HCT116 (cell line): Measurements from ENCODE around the gene CCR6. TPM values are rescaled to one million over a fixed set of nuclear protein-coding genes. Genes with fewer than 3 reads are reported as not detected.
"Not testable (repeated sequence)": the region's sequence is repeated elsewhere in the genome, so short reads cannot be mapped to it uniquely, and the experiment has no call there.

Experiments used
- ATAC-seq: fragments of 200-7000 bp; cut with Tn5 transposase; 2 replicates; pipeline ENCODE4 v1.9.1; 2020; ENCODE audit warnings: mild to moderate bottlenecking, moderate library complexity
- BruUV-seq: library from RNA; stranded (reverse); fragments of 400-500 nt; replicated peaks from 2 replicates; lab custom pipeline; 2021; lab: Mats Ljungman, UMichigan
- CTCF ChIA-PET: fragments of 300-600 bp; sonication (Branson Sonifier 250); formaldehyde crosslinking; loops from one replicate; lab custom pipeline; 2021; ENCODE audit warnings: antibody characterized with exemption; lab: Charles Lee
- POLR2A ChIA-PET: fragments of 300-600, 350-600 bp; sonication (Branson Sonifier 250); formaldehyde crosslinking; loops from one replicate; lab custom pipeline; 2021; ENCODE audit warnings: antibody characterized with exemption; lab: Charles Lee
- RAD21 ChIA-PET, 2 experiments: fragments of 300-600 bp; sonication (Branson Sonifier 250); formaldehyde crosslinking; loops; one replicate each; lab custom pipeline; 2023; ENCODE audit warnings: low total read pairs in 2 of 2; ENCODE audit not compliant: uncharacterized antibody in 2 of 2, unreplicated experiment in 2 of 2, low non-redundant PET in 1 of 2; lab: Charles Lee
- DNase-seq: peaks from one replicate; pipeline ENCODE4 v3.0.0-alpha.2; 2010; ENCODE audit warnings: low read depth, low spot score
- H2AFZ ChIP-seq: fragments of 200-600 bp; shearing (Covaris generic), sonication (generic); 2 replicates; pipeline ENCODE4 v1.6.1; 2017; ENCODE audit warnings: low read depth, mixed run types, mixed read lengths, antibody characterized with exemption, low read length; ENCODE audit not compliant: poor library complexity, severe bottlenecking
- H3K27ac ChIP-seq: 2 replicates; pipeline ENCODE4 v1.5.1; 2012; ENCODE audit warnings: low read depth, low read length
- H3K27me3 ChIP-seq: fragments of 200-600 bp; sonication (generic); 2 replicates; pipeline ENCODE4 v1.6.1; 2016; ENCODE audit warnings: mixed run types, low read length, mixed read lengths; ENCODE audit not compliant: insufficient read depth
- H3K36me3 ChIP-seq, 2 experiments: fragments of 200-500 bp in 1 of 2; fragments of 200-600 bp in 1 of 2; sonication (Bioruptor generic) in 1 of 2; sonication (generic) in 1 of 2; 2 replicates each; pipeline versions ENCODE4 v1.5.1 to v1.6.1; 2014 to 2016; ENCODE audit warnings: low read length in 2 of 2, inconsistent platforms in 1 of 2, mixed read lengths in 1 of 2, mixed run types in 1 of 2; ENCODE audit not compliant: insufficient read depth in 2 of 2, control insufficient read depth in 1 of 2
- H3K4me1 ChIP-seq, 2 experiments: fragments of 200-600 bp in 1 of 2; sonication (generic) in 1 of 2; 2 replicates each; pipeline versions ENCODE4 v1.5.1 to v1.6.1; 2012 to 2017; ENCODE audit warnings: low read length in 2 of 2, inconsistent platforms in 1 of 2, mild to moderate bottlenecking in 1 of 2, mixed read lengths in 1 of 2, mixed run types in 1 of 2, moderate library complexity in 1 of 2; ENCODE audit not compliant: insufficient read depth in 2 of 2, control insufficient read depth in 1 of 2
- H3K4me2 ChIP-seq: fragments of 200-600 bp; sonication (generic); 2 replicates; pipeline ENCODE4 v1.6.1; 2017; ENCODE audit warnings: mixed run types, low read length, mixed read lengths
- H3K4me3 ChIP-seq, 2 experiments: fragments of 200-600 bp in 1 of 2; sonication (generic) in 1 of 2; replicated peaks in 1 of 2; 2 replicates each; pipeline ENCODE4 v1.5.1; 2011 to 2016; ENCODE audit warnings: low read length in 2 of 2, control low read depth in 1 of 2, low read depth in 1 of 2, mild to moderate bottlenecking in 1 of 2, mixed read lengths in 1 of 2, mixed run types in 1 of 2
- H3K79me2 ChIP-seq: fragments of 200-600 bp; sonication (generic); 2 replicates; pipeline ENCODE4 v1.6.1; 2017; ENCODE audit warnings: mild to moderate bottlenecking, mixed run types, low read length, moderate library complexity, mixed read lengths; ENCODE audit not compliant: insufficient read depth
- H3K9ac ChIP-seq: fragments of 200-600 bp; sonication (generic); 2 replicates; pipeline ENCODE4 v1.6.1; 2016; ENCODE audit warnings: low read length, mixed read lengths
- H3K9me2 ChIP-seq: fragments of 200-600 bp; sonication (generic), shearing (Covaris generic); 2 replicates; pipeline ENCODE4 v1.6.1; 2017; ENCODE audit warnings: mixed run types, mild to moderate bottlenecking, moderate library complexity; ENCODE audit not compliant: insufficient read depth
- H3K9me3 ChIP-seq, 2 experiments: fragments of 200-500 bp in 1 of 2; fragments of 200-600 bp in 1 of 2; sonication (Bioruptor generic) in 1 of 2; sonication (generic) in 1 of 2; 2 replicates each; pipeline ENCODE4 v1.6.1; 2014 to 2017; ENCODE audit warnings: low read length in 2 of 2, mixed read lengths in 2 of 2, inconsistent platforms in 1 of 2, low read depth in 1 of 2, mild to moderate bottlenecking in 1 of 2, mixed run types in 1 of 2, moderate library complexity in 1 of 2; ENCODE audit not compliant: control insufficient read depth in 1 of 2, insufficient read depth in 1 of 2
- H4K20me1 ChIP-seq: fragments of 200-600 bp; sonication (generic), shearing (Covaris generic); 2 replicates; pipeline ENCODE4 v1.6.1; 2017; ENCODE audit warnings: mixed run types, mild to moderate bottlenecking, moderate library complexity; ENCODE audit not compliant: insufficient read depth
- intact Hi-C: fragments of 100-400 bp; cut with micrococcal nuclease; formaldehyde crosslinking; loops from 2 replicates; pipeline ENCODE4 v1.10.0; 2022
- total RNA-seq: library from RNA; stranded (reverse); gene quantifications from one replicate; pipeline ENCODE4 v1.2.1, GENCODE V29; 2021; ENCODE audit not compliant: unreplicated experiment

The CCR6 gene
- total RNA-seq, 1 experiment from 2014 or later, result not detected

DNA sequence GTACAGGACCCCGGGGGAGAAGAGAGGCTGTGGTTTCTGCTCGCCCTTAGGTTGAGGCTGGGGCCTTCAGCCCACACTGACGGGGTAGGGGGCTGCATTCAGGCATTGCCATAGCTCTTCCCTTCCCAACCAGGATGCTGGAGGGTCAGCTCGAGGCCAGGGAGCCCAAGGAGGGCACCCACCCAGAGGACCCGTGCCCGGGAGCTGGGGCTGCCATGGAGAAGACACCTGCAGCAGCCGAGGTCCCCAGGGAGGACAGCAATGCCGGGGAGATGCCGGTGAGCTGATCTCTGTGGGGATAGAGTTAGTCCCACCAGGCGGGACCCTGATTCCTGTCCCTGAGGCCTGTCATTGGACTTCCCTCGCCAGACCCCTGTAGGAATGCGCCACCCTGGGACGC is 49.1 kb downstream of the CCR6 start:
- H3K4me2 ChIP-seq, H2AFZ ChIP-seq, CTCF ChIA-PET, H3K4me3 ChIP-seq, DNase-seq, H3K79me2 ChIP-seq, ATAC-seq, H3K36me3 ChIP-seq, H3K27ac ChIP-seq, H3K9ac ChIP-seq, intact Hi-C loops, H3K4me1 ChIP-seq, H3K27me3 ChIP-seq, H4K20me1 ChIP-seq, BruUV-seq, H3K9me2 ChIP-seq, POLR2A ChIA-PET, RAD21 ChIA-PET, H3K9me3 ChIP-seq: not testable (repeated sequence)

DNA sequence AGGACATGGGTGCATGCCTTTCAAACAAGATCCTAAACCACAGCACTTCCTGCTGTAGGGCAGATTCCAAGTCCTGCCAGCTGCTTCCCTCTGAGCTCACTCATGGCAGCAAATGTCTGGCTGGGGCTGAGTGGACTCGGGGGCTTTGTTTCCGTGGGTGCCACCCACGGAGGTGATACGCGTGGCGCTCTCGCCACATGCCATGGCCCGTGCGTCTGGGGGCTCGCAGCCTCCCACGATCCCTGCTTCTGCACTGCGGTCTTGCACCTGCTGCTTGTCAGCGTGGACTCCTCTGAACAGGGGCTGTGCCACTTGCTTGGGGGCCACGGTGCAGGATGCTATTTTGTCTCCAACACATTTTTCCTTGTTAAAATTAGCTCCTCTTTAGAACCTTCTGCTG is 54.4 kb downstream of the CCR6 start:
- BruUV-seq, H3K9me3 ChIP-seq, intact Hi-C loops, H2AFZ ChIP-seq, RAD21 ChIA-PET, H3K27ac ChIP-seq, ATAC-seq, H3K9me2 ChIP-seq, DNase-seq, H3K4me3 ChIP-seq, H3K36me3 ChIP-seq, H3K4me2 ChIP-seq, H3K27me3 ChIP-seq, H3K9ac ChIP-seq, H4K20me1 ChIP-seq, POLR2A ChIA-PET, H3K79me2 ChIP-seq, CTCF ChIA-PET, H3K4me1 ChIP-seq: not testable (repeated sequence)

DNA sequence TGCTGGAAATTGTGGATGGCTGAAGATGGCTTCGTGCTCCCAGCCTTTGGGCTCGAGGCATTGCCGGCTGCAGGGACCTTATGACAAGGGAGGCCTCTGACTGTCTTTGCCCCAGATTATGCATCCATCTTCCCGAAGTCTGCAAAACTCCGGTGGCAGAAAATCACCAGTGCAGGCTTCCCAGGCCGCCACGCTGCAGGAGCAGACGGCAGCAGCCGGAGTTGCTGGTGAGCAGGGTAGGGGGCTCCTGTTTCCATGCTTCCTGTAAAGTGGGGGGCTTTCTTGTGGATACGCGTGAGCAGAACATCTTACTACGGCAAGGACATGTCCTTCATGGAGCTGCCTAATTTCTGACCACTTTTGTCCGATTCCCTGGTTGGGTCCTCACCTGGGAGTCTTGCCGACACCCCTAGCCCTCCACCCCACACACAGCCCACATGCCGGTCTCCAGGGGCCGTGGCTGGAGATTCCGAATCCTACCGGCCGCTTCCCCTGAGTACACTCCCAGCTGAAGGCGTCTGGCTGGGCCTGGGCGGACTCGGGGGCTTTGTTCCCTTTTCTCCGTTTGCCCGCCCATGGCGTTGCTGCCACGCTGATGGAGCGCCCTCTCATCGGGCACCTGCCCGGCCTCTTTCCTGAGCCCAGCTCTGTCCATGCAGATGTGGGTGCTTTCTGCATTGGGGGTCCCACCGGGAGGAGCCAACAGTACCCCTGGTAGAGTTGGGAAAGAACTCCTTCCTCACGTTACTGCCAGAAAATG is 56.2 kb downstream of the CCR6 start:
- RAD21 ChIA-PET, H3K9me2 ChIP-seq, DNase-seq, POLR2A ChIA-PET, H3K4me2 ChIP-seq, H4K20me1 ChIP-seq, H3K79me2 ChIP-seq, H3K9me3 ChIP-seq, ATAC-seq, BruUV-seq, H3K36me3 ChIP-seq, H3K27ac ChIP-seq, H2AFZ ChIP-seq, CTCF ChIA-PET, H3K27me3 ChIP-seq, H3K4me3 ChIP-seq, intact Hi-C loops, H3K9ac ChIP-seq, H3K4me1 ChIP-seq: not testable (repeated sequence)

DNA sequence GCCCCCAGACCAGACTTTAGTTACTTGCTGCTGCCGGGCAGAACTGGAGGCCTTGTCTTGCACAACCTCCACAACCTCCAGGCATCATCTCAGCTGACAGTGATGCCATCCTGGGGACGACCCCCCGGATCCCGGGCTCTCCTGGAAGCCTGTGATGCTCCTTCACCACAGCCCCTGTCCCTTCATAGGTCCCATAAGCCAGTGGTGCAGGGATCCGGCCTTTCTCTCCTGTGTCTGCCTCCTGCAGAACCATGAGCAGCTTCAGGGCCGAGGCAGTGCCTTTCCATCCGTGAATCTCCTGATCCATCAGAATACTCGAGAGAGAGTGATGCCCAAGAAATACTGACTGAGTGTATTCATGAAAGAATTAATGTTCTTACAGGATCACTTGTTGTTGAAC is 57.2 kb downstream of the CCR6 start:
- H2AFZ ChIP-seq, H3K4me2 ChIP-seq, ATAC-seq, H4K20me1 ChIP-seq, H3K4me1 ChIP-seq, H3K36me3 ChIP-seq, H3K9ac ChIP-seq, CTCF ChIA-PET, H3K27me3 ChIP-seq, BruUV-seq, H3K79me2 ChIP-seq, H3K4me3 ChIP-seq, DNase-seq, H3K9me3 ChIP-seq, RAD21 ChIA-PET, H3K9me2 ChIP-seq, H3K27ac ChIP-seq, POLR2A ChIA-PET: not testable (repeated sequence)
- intact Hi-C loops, result loop anchor here (10.0 kb wide), 1 partner anchor 105 kb away; no protein-coding TSS in a partner anchor
